Activated CD4-positive, alpha-beta T cell treated with anti-CD3 and anti-CD28 coated beads for 4 hours (primary cell): ENCODE data around the gene CARMIL1.

ENCODE experiments used
- DNase-seq, 2 donors: peaks; one replicate each; pipeline ENCODE4 v3.0.0-alpha.2; 2020

Gene CARMIL1

DNA sequence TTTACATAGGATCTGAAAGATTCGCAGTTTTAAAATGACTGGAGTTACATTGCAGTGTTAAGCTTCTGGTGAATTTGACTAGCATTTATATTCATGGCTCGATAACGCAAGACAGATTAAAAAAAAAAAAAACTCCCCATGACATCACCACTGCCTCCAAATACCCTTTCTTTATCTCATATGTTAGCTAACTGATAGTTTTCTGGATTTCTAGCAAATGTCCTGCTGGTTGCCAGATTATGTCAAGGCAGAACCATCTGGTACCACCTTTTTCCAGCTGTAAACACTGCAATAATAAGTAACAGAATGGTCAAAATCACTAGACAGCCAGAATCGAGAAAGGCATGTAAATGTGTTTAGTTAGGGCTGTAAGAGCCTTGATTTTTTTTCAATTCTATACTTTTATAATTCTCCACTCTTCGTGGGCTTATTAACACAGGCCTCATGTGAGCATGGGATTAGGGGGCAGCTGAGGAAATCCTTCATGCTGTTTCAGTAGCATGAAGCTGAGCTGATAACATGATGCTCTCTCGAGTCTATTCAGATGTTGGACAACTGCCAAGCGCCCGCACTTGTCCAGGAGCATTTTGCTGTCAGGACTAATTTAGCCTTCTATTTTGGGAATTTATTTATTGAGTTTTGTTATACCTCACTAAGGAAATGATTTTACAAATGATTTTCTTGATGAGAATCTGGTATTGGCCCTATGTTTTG is 206.8 kb downstream of the CARMIL1 start:
- no peak for DNase-seq

DNA sequence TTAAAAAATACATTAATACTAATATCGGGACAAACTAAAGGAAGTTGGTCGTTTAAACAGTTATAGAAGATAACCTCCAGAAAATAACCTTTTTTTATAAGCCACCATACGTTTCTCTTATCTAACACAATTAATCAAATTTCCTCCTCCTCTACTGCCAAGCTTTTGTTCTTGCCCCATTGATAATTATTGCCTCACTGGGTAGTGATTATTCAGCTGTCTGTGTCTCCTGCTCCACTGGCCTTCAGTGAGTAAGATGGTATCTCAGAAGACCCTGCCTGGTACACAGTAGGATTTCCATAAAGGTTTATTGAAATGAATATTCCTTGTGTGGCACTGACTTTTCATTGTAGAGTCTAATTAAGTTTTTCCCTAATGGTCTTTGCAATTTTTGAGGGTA is 207.4 kb downstream of the CARMIL1 start:
- no peak for DNase-seq

DNA sequence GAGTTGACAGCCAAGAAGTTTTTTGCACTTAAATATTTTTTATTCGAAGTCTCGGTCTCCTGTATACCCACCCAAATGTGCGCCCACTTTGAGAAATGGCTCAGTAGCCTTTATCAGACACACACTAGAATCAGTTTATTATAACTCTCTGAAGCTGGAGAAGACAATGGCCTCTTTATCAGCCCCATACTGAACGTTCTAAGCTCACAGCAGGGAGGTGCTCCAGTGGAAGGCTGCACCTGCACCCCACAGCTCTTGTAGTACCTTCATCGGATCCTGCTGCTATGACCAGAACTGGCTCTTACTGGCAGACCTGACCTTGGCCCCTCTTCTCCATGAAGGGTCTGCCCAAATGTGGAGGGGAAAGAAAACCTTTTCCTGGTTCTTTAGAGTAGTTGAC is 207.8 kb downstream of the CARMIL1 start:
- DNase-seq, result no peak

DNA sequence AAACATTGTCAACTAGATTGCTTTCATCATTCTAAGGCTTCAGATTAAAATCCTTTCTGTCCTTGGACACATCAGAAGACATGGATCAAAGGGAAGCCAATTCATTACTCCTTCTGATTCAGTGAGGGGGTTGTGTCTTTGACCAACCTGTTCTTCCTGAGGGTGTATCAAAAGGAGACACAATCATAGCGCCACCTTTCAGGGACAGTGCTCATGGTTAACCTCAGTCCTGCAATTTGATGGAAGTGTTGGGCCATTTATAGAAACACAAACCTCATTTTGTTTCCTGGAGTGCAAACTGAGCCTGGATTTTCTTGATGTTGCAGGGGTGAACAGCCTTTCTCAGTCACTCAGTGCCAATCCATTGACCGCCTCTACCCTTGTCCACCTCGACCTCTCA is 209.0 kb downstream of the CARMIL1 start:
- DNase-seq, result no peak

DNA sequence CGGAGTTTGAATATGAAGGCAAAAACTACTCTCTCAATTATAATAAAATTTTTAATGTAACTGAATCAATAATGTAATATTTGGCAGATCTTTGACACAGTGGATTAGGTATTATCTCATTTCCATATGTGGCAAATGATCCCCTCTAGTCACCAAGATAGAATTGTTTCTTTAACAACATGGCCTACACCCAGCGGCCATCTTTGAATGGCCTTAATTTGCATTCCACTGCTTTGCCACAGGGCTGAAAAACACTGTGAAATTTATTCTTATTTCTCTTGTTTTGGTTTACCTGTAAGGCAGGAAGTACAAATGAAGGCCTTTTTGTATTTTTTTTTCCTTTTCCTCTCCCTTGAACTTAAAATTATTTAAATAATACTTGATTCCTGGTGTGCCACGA is 210.2 kb downstream of the CARMIL1 start:
- no peak for DNase-seq

DNA sequence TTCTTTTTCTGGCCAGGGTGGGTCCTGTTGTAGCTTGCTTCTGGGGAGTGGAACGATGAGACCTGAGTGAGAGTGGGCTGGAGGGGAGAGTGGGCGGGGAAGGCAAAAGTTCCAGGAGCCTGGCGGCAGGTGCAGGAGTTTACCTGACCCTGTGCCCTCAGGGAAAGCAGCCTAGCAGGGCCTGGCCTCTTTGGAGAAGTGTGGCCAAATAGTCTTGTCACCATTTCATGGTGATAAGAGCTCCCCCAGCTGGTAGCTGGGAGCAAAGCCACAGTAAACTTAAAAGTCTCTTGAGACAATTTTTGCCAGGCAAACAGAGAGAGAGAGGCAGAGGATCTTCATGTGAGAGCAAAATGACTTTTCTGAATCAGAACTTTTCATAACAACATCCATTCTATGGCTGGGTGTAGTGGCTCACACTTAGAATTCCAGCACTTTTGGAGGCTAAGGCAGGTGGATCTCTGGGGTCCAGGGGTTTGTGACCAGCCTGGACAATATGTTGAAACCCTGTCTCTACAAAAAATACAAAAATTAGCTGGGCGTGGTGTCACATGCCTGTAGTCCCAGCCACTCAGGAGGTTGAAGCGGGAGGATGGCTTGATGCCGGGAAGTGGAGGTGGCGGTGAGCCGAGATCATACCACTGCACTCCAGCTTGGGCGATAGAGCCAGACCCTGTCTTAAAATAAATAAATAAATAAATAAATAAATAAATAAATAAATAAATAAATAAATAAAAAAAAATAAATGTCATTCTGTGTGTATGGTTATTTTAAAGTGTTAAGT is 211.0 kb downstream of the CARMIL1 start:
- DNase-seq, result peak; percentile 55 to 69

DNA sequence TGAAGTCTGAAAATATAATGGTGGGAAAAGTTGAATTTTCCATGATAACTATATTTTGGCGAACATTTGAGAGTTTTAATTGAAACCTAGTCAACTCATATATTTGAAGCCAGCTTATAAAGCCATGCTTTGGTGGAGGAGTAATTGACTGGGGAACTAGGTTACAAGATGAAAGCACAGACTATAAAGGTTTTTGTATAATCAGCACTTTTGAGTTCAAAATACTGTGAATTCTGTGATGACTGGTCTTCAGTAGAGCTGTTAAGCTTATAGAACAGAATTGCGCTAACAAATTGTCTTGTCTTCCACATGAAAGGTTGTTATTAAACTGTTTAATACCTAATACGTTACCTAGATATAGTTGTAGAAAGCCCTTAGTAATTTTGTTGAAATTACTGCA is 213.8 kb downstream of the CARMIL1 start:
- no peak for DNase-seq

DNA sequence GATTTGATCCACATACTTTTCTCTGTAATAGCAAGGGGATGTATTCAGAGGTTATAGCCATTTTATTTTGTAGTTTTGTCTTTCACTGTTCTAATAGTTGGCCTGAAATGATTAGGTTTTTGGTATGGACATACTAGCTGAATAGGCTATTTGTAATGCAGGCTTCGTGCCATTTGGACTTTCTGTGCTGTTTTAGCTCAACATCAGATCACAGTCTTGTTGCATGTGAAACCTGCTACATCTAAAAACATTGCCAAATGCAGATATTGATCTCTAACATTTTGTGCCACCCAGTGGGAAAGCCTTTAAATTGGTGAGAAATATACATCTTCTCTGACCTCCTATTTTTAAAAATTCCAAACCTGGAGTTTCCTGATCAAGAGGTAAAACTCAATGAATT is 215.3 kb downstream of the CARMIL1 start:
- DNase-seq, result no peak

DNA sequence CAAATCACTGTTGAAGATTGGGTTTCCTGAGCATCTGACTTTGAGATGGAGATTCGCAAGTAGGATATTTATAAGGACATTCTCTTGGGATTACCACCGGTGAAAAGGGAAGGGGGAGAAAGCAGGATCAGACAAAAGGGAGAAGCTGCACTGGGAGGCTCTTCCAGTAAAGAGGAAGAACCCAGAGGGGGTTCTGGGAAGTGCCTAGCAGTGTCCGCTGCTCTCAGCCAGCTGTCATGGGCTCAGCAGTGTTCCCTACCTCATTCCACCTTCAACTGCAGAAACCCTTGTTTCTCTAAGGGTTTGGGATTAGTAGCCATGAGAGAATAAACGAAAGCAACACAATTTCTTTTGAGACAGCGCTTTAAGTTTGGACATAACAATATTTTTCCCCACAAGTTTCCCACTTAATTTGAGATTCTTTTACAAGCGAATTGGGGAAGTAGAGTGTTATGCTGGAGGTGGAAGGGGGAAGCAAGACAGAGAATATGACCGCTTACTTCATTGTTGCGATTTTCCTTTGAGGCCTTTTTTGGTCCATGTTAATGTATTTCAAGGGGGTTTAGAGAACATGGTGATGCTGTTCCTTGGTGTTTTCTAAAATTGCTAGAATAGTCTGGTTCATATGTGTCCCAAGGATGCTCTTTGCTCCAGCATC is 218.3 kb downstream of the CARMIL1 start:
- no peak for DNase-seq

DNA sequence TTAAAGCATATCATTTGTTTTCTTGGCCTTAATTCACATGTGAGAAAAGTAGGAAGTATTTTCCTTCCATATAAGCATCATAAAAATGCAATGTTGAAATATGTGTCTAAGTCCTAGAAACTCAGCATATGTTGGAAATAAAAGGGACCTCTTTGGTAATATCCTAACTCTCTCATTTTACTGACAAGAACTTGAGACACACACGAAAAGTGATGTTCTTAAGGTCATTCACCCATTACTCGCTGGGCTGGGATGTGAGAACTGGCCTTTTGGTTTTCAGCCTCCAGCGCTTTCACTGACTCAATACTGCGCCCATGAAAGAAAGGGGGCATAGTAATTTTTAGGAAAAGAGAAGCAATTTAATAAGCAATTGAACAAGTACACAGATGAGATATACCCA is 219.3 kb downstream of the CARMIL1 start:
- DNase-seq, result no peak

DNA sequence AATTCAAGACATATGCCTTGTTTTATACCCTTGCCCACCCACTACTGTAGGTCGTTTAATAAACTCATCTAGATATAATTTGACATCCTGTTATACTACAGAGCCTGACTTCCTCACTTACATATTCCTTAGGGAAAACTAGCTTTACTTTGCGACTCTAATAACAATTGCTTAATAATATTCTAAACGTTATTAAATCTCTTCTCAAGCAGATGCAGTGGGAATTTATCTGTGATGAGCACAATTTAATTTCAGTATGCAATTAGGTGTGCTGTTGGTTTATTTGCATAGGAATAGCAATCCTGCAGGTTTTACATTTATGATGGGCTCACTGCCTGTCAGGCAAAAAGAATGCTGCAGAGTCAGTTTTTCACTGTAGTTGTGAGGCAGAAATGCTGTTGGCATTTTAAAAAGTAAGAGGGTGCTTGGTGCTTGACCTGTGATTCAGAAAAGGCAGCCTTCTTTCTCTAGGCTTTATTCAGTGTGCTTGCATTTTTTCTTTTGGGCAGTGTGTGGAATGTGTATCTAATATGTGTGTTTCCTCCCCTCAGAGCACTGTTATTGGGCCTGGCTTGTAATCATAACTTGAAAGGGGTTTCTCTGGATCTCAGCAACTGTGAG is 220.6 kb downstream of the CARMIL1 start:
- DNase-seq, result no peak

DNA sequence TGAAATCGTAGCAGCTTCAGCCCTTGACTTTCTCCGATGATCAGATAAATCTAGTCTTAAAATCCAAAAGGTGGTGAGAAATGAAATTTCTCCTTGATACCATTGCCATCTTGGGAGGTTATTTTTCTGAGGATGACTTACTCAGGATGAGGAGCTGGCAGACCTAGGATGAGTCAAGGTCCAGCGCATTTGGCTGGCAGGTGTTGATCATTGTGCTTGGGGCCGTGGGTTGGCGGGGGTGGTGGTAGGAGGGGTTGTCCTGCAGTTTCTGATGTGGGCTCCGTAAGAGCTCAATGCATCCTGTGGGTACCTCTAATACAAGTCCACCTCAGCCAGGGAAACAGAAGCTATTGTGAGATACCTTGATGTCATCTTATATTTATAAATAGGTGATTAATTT is 224.5 kb downstream of the CARMIL1 start:
- no peak for DNase-seq

DNA sequence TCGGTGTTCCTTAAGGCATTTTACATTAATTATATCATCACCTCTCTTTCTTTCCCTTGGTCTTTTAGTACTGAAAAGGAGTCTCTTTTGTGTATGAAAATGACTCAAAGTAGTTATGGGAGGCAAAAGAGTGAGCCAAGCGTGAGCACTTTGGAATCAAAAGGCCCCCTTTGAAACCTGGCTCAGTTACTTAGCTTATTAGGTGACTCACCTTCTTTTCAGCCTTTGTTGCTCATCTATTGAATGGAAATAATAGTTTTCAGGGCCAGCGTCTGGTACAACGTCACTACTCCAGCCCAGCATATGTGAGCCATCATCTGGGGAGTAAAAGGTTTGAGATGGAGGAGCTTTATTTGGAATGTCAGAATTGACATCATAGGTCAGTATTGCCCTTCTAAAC is 225.5 kb downstream of the CARMIL1 start:
- no peak for DNase-seq

DNA sequence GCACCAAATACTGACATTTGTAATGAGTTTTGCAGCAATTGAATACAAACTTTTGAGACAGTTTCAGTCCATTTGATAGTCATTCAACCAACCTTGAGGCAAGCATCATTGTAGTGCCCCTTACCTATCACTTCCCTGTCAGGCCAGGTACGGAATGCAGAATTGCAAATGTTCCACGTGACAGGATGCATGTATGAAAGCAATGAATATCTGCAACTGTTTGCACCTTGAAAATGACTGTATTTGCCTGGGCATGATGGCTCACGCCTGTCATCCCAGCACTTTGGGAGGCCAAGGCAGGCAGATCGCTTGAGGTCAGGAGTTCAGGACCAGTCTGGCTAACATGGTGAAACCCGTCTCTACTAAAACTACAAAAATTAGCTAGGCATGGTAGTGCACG is 226.8 kb downstream of the CARMIL1 start:
- no peak for DNase-seq

DNA sequence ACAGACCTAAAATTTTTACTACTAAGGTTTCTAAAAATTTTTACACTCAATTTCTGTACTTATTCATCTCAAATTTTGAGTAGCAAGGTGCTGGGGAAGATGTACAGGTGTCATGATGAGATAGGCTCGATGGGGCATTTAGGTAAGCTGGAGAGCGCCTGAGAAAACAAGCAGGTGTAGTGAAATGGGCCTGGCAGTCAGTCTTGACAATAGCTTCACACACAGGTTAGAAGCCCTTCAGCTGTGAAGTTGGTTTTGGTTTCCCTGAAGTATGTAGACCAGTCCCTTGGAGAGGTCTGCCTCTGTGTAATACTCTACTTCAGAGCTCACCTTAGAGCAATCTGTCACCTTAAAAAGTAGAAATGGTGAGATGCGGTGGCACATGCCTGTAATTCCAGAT is 228.9 kb downstream of the CARMIL1 start:
- DNase-seq, result no peak

DNA sequence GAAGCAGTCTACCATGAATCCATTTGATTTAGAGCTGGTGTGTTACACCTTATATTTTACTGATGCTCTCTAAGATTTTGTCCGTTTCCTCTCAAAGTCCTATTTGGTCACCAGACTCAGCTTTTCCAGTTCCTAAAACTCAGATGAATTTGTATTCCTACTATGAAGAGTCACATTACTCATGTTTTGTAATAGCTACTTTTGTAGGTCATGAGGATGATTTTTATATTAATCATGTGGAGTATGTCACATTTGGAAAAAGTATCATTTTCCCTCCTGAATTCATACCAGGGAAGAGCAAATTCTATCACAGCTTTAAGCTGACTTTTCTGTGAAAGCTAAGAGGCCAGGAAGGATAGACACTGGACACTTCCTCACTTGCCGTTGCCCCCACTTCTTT is 232.2 kb downstream of the CARMIL1 start:
- no peak for DNase-seq

DNA sequence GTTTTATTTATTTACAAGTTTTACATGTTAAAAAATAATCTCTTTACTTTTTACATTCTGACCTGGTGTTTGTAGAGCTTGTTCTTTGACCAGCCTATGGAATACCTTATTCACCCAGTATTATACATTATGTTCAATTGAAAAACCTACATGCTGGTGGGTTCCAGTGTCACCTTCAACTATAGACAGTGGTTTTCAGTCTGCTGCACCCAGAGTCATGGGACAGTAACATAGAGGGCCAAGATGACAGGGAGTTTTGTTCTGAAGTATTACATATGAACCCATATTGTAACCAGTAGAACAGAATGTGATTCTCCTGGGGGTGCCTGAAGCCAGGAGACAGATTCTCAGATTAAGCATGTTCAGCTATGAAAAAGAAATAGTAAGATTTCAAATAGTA is 233.4 kb downstream of the CARMIL1 start:
- DNase-seq, result no peak

DNA sequence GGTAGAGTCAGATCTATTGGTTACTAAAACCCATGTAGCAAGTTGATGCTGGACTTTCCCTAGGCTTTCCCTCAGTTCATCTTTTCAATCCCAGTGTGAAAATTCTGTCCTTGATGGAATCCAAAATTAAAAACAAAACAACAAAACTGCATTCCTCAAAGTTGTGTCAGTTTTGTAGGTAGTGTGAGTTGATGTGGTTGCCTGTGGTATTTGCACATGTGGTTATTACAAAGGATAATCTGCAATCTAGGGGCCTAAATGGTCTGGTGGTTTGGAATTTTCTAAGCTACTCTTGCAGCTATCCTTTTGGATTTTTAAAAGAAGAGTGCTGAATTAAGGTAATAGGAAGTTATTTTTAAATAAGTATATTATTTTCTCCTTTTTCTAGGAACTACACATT is 240.7 kb downstream of the CARMIL1 start:
- DNase-seq, result no peak

DNA sequence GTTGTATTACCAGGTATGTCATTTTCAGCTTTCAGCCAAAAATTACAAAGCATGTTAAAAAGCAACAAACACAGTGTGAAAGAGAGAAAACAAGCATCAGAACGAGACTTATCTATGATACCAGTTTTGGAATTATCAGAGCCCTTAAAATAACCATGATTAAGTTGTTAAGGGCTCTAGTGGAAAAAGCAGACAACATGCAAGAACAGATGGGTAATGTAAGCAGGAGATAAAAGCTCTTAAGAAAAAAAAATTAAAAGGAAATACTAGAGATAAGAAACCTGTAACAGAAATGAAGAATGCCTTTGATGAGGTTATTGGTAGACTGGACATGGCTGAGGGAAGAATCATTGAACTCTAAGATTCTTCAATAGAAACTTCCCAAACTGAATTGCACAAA is 245.4 kb downstream of the CARMIL1 start:
- no peak for DNase-seq

DNA sequence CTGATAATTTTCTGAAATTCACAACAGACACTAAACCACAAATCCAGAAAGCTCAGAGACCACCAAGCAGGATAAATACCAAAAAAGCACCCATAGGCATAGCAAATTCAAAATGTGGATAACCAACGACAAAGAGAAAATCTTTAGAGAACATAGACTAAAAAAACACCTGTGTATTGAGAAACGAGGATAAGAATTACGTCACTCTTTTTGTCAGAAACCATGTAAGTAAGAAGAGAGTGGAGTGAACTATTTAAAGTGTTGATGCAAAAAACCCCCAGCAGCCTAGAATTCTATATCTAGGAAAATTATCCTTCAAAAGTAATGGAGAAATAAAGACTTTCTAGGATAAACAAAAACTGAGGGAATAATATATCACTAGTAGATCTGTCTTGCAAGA is 245.9 kb downstream of the CARMIL1 start:
- DNase-seq, result no peak

DNA sequence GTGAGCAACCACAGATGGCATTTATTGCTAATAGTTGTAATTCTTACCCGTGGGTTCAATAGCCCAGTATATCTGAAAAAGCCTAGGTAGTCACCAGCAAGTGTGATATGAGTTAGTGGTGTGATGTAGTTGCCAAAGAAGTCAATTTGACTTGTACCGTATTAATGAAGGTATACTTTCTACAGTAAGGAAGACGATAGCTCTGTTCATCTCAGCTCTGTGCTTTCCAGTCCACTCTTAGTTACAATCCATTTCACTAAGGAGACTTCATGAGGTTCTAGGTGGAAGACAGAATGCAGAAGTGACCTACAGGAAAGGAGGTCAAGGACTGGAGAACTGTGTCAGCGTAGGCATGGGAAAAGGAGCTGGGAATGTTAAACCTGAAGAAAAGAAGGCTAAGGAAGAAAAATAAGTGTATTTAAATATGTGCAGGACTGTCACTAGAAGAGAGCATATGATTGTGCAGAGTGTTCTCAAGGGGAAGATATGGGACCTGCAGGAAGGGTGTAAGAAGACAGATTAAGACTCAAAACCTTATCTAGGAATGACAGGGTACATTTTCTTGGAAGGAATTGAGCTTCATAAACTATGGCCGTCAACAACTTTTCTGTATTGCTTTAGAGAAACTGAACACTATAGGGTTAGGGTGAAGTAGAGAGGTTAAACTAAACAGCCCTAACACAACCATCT is 255.9 kb downstream of the CARMIL1 start:
- DNase-seq, result no peak

DNA sequence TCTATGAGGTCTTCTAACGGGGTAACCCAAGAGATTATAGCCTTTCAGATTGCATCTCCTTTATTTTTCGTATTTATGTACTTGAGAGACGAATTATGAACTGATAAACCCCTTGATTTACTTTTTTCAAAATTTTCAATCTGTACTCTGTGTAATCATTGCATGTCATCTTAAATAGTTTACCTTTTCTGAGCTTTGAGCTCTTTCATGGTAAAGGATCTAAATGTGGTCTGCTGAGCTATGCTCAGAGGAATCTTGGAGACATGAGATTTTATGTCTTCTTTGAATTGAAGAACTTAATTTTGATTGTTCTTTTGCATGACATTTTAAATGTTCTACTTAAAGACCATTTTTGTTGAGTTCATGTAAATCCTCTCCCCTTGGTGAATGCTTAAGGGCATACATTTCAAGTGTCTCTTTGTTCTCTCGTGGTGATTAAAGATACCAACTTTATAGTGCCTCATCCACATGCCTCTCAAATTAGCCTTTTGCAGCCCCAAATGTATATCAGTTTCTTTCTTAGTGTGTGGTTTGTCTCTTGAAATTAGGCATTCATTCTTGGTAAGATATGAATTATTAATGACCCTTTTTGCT is 256.6 kb downstream of the CARMIL1 start:
- DNase-seq, result no peak

DNA sequence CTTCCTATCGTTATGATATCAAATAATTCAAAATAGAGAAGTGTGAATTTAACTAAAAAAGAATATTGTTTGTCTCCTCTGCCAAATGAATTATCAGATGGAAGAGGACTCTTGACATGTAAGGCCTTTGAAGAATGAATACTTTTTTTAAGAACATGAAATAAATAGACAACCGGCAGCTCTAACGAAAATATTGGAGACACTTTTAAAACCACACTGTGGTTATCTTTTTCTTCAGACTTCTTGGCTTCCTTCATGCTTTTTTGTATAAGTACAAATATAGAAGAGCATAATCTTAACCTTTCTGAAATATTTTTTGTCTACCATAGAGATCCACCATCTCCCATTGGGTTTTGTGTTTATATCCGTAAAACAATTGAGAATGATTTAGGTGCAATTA is 257.6 kb downstream of the CARMIL1 start:
- no peak for DNase-seq
